GM23248 (cell line): ENCODE measurements around the gene OPTN. TPM values are rescaled to one million over a fixed set of nuclear protein-coding genes. Genes with fewer than 3 reads are reported as not detected.

Experiments used
- DNase-seq: peaks from one replicate; pipeline ENCODE4 v3.0.0-alpha.2; 2015
- H2AFZ ChIP-seq: fragments of 200-600 bp; sonication (generic); 2 replicates; pipeline ENCODE4 v1.6.1; 2016; ENCODE audit warnings: antibody characterized with exemption
- H3F3A ChIP-seq: fragments of 200-600 bp; sonication (generic); 2 replicates; pipeline ENCODE4 v1.6.1; 2016; ENCODE audit warnings: mild to moderate bottlenecking, antibody characterized with exemption, mixed run types; ENCODE audit not compliant: insufficient read depth
- H3K27ac ChIP-seq: fragments of 200-600 bp; sonication (generic); 2 replicates; pipeline ENCODE4 v1.5.1; 2016; ENCODE audit warnings: mild to moderate bottlenecking
- H3K27me3 ChIP-seq: fragments of 200-600 bp; sonication (generic); replicated peaks from 2 replicates; pipeline ENCODE4 v1.6.1; 2016; ENCODE audit warnings: mild to moderate bottlenecking; ENCODE audit not compliant: insufficient read depth
- H3K36me3 ChIP-seq: fragments of 200-600 bp; sonication (generic); 2 replicates; pipeline ENCODE4 v1.6.1; 2016; ENCODE audit warnings: low read depth, mild to moderate bottlenecking
- H3K4me1 ChIP-seq: fragments of 200-600 bp; sonication (generic); 2 replicates; pipeline ENCODE4 v1.6.1; 2016; ENCODE audit warnings: mild to moderate bottlenecking; ENCODE audit not compliant: insufficient read depth
- H3K4me2 ChIP-seq: fragments of 200-600 bp; sonication (generic); one replicate; pipeline ENCODE4 v1.6.1; 2016; ENCODE audit warnings: mild to moderate bottlenecking; ENCODE audit not compliant: unreplicated experiment
- H3K4me3 ChIP-seq: fragments of 200-600 bp; sonication (generic); 2 replicates; pipeline ENCODE4 v1.5.1; 2016; ENCODE audit warnings: mild to moderate bottlenecking
- H3K79me2 ChIP-seq: fragments of 200-600 bp; sonication (generic); 2 replicates; pipeline ENCODE4 v1.6.1; 2016; ENCODE audit warnings: mild to moderate bottlenecking; ENCODE audit not compliant: insufficient read depth
- H3K9ac ChIP-seq: fragments of 200-600 bp; sonication (generic); 2 replicates; pipeline ENCODE4 v1.6.1; 2016; ENCODE audit warnings: mild to moderate bottlenecking
- H3K9me2 ChIP-seq: fragments of 200-600 bp; sonication (generic); 2 replicates; pipeline ENCODE4 v1.6.1; 2016; ENCODE audit warnings: mixed run types, mild to moderate bottlenecking, moderate library complexity; ENCODE audit not compliant: insufficient read depth
- H3K9me3 ChIP-seq: fragments of 200-600 bp; sonication (generic); one replicate; pipeline ENCODE4 v1.6.1; 2017; ENCODE audit warnings: low read depth
- H4K20me1 ChIP-seq: fragments of 200-600 bp; sonication (generic); 2 replicates; pipeline ENCODE4 v1.6.0; 2016; ENCODE audit not compliant: insufficient read depth
- EZH2 ChIP-seq: fragments of 200-600 bp; sonication (generic); IDR thresholded peaks from 2 replicates; pipeline ENCODE4 v1.6.1; 2018; ENCODE audit warnings: antibody characterized with exemption, mild to moderate bottlenecking; ENCODE audit not compliant: insufficient read depth, poor library complexity, severe bottlenecking
- EZH2phosphoT487 ChIP-seq: fragments of 200-600 bp; sonication (generic); IDR thresholded peaks from 2 replicates; pipeline ENCODE4 v1.6.1; 2018; ENCODE audit warnings: antibody characterized with exemption, moderate library complexity, mild to moderate bottlenecking, low read depth; ENCODE audit not compliant: insufficient read depth
- WGBS, 2 experiments: methylation state at CpG; one replicate each; pipeline ENCODE4 v1.1.6; 2015 to 2017; ENCODE audit warnings: low lambda C conversion rate in 2 of 2, low coverage in 1 of 2; ENCODE audit errors: missing lambda C conversion rate in 2 of 2; 5-methylcytosine and 5-hydroxymethylcytosine counted together
- in situ Hi-C: fragments of 300-500 bp; cut with MboI; formaldehyde crosslinking; loops from 2 replicates; pipeline ENCODE4 v1.15.0; 2020
- polyA plus RNA-seq: library from polyadenylated mRNA; unstranded; fragments of >200 nt; fragmentation: Nextera tagmentation; extraction: Ambion mirVana; gene quantifications from 2 replicates; pipeline ENCODE4 v1.2.1, GENCODE V29; 2016
- small RNA-seq: library from RNA; depleted of rRNA; stranded (forward); fragments of <200 nt; gene quantifications from one replicate; pipeline ENCODE3, GENCODE V24; 2014; ENCODE audit warnings: low read depth, low replicate concordance
- total RNA-seq: library from RNA; depleted of rRNA; stranded (reverse); fragments of >200 nt; shearing (Covaris generic); gene quantifications from 2 replicates; pipeline ENCODE4 v1.2.3, GENCODE V29; 2014; rRNA removed

OPTN gene
- total and polyA plus RNA-seq, 2 experiments from 2014 or later = 50.6 to 109 TPM

GRCh38 chr10:13187135-13187534 lies 87.2 kb downstream of the OPTN start:
- no peak overlapping the region for H3K9ac ChIP-seq
- no peak overlapping the region for H3K27ac ChIP-seq
- no peaks in the 10 kb centered on the region for H3K9me3 ChIP-seq
- no peaks in the 10 kb centered on the region for H3K79me2 ChIP-seq
- no peaks in the 10 kb centered on the region for H3K27me3 ChIP-seq
- DNase-seq = no peak
- WGBS, 2 experiments = 96 to 97% methylated on average over 3 of the region's 3 CpGs
- no peak overlapping the region for H3K4me2 ChIP-seq
- in situ Hi-C loops = no loop called here
- no peak overlapping the region for H3K4me3 ChIP-seq
- TF ChIP-seq EZH2phosphoT487 (no peak), EZH2 (no peak)
- no peaks in the 10 kb centered on the region for H3K9me2 ChIP-seq
- H3K4me1 ChIP-seq = no peaks in the 10 kb centered on the region
- no peaks in the 10 kb centered on the region for H3K36me3 ChIP-seq
- H4K20me1 ChIP-seq = no peaks in the 10 kb centered on the region
- H3F3A ChIP-seq = no peaks in the 10 kb centered on the region
- no peak overlapping the region for H2AFZ ChIP-seq

Small RNAs within 50 kb of the gene (small RNA-seq; reads per million reads assigned to genes)
- not detected for gene SNRPGP5

Other genes starting within 250 kb of the OPTN start
- gene CCDC3, start 98.5 kb upstream of the OPTN start, total RNA-seq = not detected in 2 replicates
- not detected in 2 replicates for gene CCDC3, start 98.5 kb upstream of the OPTN start, polyA plus RNA-seq
- 3.4 and 5.2 TPM in 2 replicates for gene MCM10, start 61.4 kb downstream of the OPTN start, total RNA-seq
- gene MCM10, start 61.4 kb downstream of the OPTN start, polyA plus RNA-seq = 4.6 and 4.7 TPM in 2 replicates
- not detected in 2 replicates for gene UCMA, start 134.2 kb downstream of the OPTN start, total RNA-seq
- not detected in 2 replicates for gene UCMA, start 134.2 kb downstream of the OPTN start, polyA plus RNA-seq
- 13.4 and 19.1 TPM in 2 replicates for gene PHYH, start 199.9 kb downstream of the OPTN start, total RNA-seq
- 29.7 and 30.8 TPM in 2 replicates for gene PHYH, start 199.9 kb downstream of the OPTN start, polyA plus RNA-seq
- gene SEPHS1, start 248.1 kb downstream of the OPTN start, total RNA-seq = 34.0 and 35.0 TPM in 2 replicates
- 16.2 and 16.6 TPM in 2 replicates for gene SEPHS1, start 248.1 kb downstream of the OPTN start, polyA plus RNA-seq